Left ventricle myocardium superior (tissue), 1 donor: ENCODE data around the gene NUP98. TPM values are rescaled to one million over a fixed set of nuclear protein-coding genes. Genes with fewer than 3 reads are reported as not detected.

Source experiments
- ATAC-seq: fragments of 200-7000 bp; cut with Tn5 transposase; one replicate; pipeline ENCODE4 v1.9.1; 2020; ENCODE audit warnings: mild to moderate bottlenecking, moderate library complexity
- DNase-seq: peaks from one replicate; pipeline ENCODE4 v3.0.0-alpha.2; 2020
- intact Hi-C: fragments of 100-400 bp; cut with micrococcal nuclease; formaldehyde crosslinking; loops from one replicate; pipeline ENCODE4 v1.11.0; 2022
- total RNA-seq: library from RNA; stranded (reverse); fragmentation: NEBNext Ultra II Directional; extraction: Animal tissue kit (Norgen Biotek cat#: 25700); gene quantifications from one replicate; pipeline ENCODE4 v1.2.1, GENCODE V29; 2021
- donor health status: DM: no; HTN: yes; CAD: no; lungs with severe emphysema.

The NUP98 gene
- total RNA-seq, 1 donor from 2014 or later = 40.3 TPM

GRCh38 chr11:3626250-3626960 lies 170.9 kb downstream of the NUP98 start:
- intact Hi-C loops = no loop called here
- peak; percentile 40 for ATAC-seq
- peak; percentile 75 for DNase-seq

Other genes with a start within 250 kb of the NUP98 start
- gene ART5, start 155.6 kb downstream of the NUP98 start, total RNA-seq = 4.6 TPM
- 0.52 TPM for gene ART1, start 152.4 kb downstream of the NUP98 start, total RNA-seq
- 0.89 TPM for gene CHRNA10, start 126.2 kb downstream of the NUP98 start, total RNA-seq
- 19.6 TPM for gene PGAP2, start 11.0 kb upstream of the NUP98 start, total RNA-seq
- 18.6 TPM for gene RHOG, start 43.4 kb upstream of the NUP98 start, total RNA-seq
- 17.0 TPM for gene STIM1, start 58.1 kb upstream of the NUP98 start, total RNA-seq